Skeletal muscle tissue (tissue), 4 donors: ENCODE results near the gene CES3. TPM values are rescaled to one million over a fixed set of nuclear protein-coding genes. Genes with fewer than 3 reads are reported as not detected.

Source experiments
- H3K27ac ChIP-seq: one replicate; pipeline ENCODE4 v1.7.0; 2013; ENCODE audit warnings: mild to moderate bottlenecking, low read depth, low read length, inconsistent platforms
- H3K27me3 ChIP-seq, 3 donors: one replicate each; pipeline ENCODE4 v1.7.0; 2013; ENCODE audit warnings: low read length in 3 of 3; ENCODE audit not compliant: control insufficient read depth in 3 of 3, insufficient read depth in 3 of 3
- H3K36me3 ChIP-seq, 3 donors: one replicate each; pipeline ENCODE4 v1.7.0; 2013; ENCODE audit warnings: low read length in 3 of 3; ENCODE audit not compliant: control insufficient read depth in 3 of 3, insufficient read depth in 3 of 3
- H3K4me1 ChIP-seq, 3 donors: one replicate each; pipeline ENCODE4 v1.7.0; 2013; ENCODE audit warnings: low read length in 3 of 3, mild to moderate bottlenecking in 3 of 3; ENCODE audit not compliant: control insufficient read depth in 3 of 3, insufficient read depth in 3 of 3
- H3K4me3 ChIP-seq, 3 donors: one replicate each; pipeline ENCODE4 v1.7.0; 2013; ENCODE audit warnings: low read length in 3 of 3
- H3K9ac ChIP-seq, 3 donors: one replicate each; pipeline ENCODE4 v1.7.0; 2013; ENCODE audit warnings: low read length in 3 of 3, mild to moderate bottlenecking in 3 of 3, moderate library complexity in 2 of 3, low read depth in 1 of 3
- H3K9me3 ChIP-seq, 3 donors: one replicate each; pipeline ENCODE4 v1.7.0; 2013; ENCODE audit warnings: low read length in 3 of 3; ENCODE audit not compliant: control insufficient read depth in 3 of 3
- total RNA-seq: library from RNA; depleted of rRNA; stranded (reverse); fragments of >200 nt; gene quantifications from one replicate; pipeline ENCODE4 v1.2.3, GENCODE V29; 2014
- donor health status: Osteomylitis.

Gene CES3
- total RNA-seq, 1 donor from 2014 or later = 0.52 TPM

- Histone ChIP-seq H3K9me3 (no peaks in the 10 kb centered on the region), H3K27ac (no peak overlapping the region), H3K9ac (no peak overlapping the region), H3K4me1 (peaks cover 12 to 17% (median 15%) of the 10 kb centered on the region in 3 donors), H3K36me3 (no peaks in the 10 kb centered on the region), H3K4me3 (no peak overlapping the region), H3K27me3 (peaks cover 0 to 5% (median 2%) of the 10 kb centered on the region in 3 donors)
Observed at GRCh38 chr16:67011274-67011673, 50.2 kb downstream of the CES3 start.

- Histone ChIP-seq H3K4me1 (peaks cover 12 to 17% (median 15%) of the 10 kb centered on the region in 3 donors), H3K9me3 (no peaks in the 10 kb centered on the region), H3K9ac (peak overlapping the region in 2 of 3 donors; percentile 27 to 76), H3K36me3 (no peaks in the 10 kb centered on the region), H3K4me3 (peak overlapping the region; percentile 49 to 65 (median 51)), H3K27me3 (peaks cover 0 to 5% (median 2%) of the 10 kb centered on the region in 3 donors), H3K27ac (no peak overlapping the region)
Observed at GRCh38 chr16:67013233-67013822, 52.3 kb downstream of the CES3 start.

- Histone ChIP-seq H3K27ac (no peak overlapping the region), H3K9me3 (no peaks in the 10 kb centered on the region), H3K9ac (peak overlapping the region; percentile 46 to 76 (median 57)), H3K27me3 (peaks cover 0 to 5% (median 2%) of the 10 kb centered on the region in 3 donors), H3K4me3 (peak overlapping the region; percentile 49 to 65 (median 51)), H3K4me1 (peaks cover 12 to 17% (median 15%) of the 10 kb centered on the region in 3 donors), H3K36me3 (no peaks in the 10 kb centered on the region)
Observed at GRCh38 chr16:67013823-67014633, 53.0 kb downstream of the CES3 start.

GRCh38 chr16:67014634-67015312 is 53.7 kb downstream of the CES3 start:
- Histone ChIP-seq H3K9ac (peak overlapping the region in 2 of 3 donors; percentile 57 to 76), H3K9me3 (no peaks in the 10 kb centered on the region), H3K4me1 (peaks cover 12 to 17% (median 15%) of the 10 kb centered on the region in 3 donors), H3K4me3 (peak overlapping the region in 2 of 3 donors; percentile 38 to 65), H3K36me3 (no peaks in the 10 kb centered on the region), H3K27ac (no peak overlapping the region), H3K27me3 (peaks cover 0 to 5% (median 2%) of the 10 kb centered on the region in 3 donors)

GRCh38 chr16:67015313-67015731 is 54.3 kb downstream of the CES3 start:
- Histone ChIP-seq H3K9ac (no peak overlapping the region), H3K27ac (no peak overlapping the region), H3K36me3 (no peaks in the 10 kb centered on the region), H3K9me3 (no peaks in the 10 kb centered on the region), H3K4me3 (no peak overlapping the region), H3K4me1 (peaks cover 12 to 17% (median 15%) of the 10 kb centered on the region in 3 donors), H3K27me3 (peaks cover 0 to 5% (median 2%) of the 10 kb centered on the region in 3 donors)

- H3K4me3 ChIP-seq = no peak overlapping the region
- H3K27me3 ChIP-seq = peaks cover 0 to 5% (median 2%) of the 10 kb centered on the region in 3 donors
- no peaks in the 10 kb centered on the region for H3K36me3 ChIP-seq
- H3K27ac ChIP-seq = no peak overlapping the region
- H3K9me3 ChIP-seq = no peaks in the 10 kb centered on the region
- no peak overlapping the region for H3K9ac ChIP-seq
- H3K4me1 ChIP-seq = peaks cover 12 to 17% (median 15%) of the 10 kb centered on the region in 3 donors
Observed at GRCh38 chr16:67016143-67016542, 55.1 kb downstream of the CES3 start.

- Histone ChIP-seq H3K36me3 (no peaks in the 10 kb centered on the region), H3K27ac (no peak overlapping the region), H3K27me3 (peaks cover 0 to 5% (median 2%) of the 10 kb centered on the region in 3 donors), H3K4me3 (no peak overlapping the region), H3K4me1 (peaks cover 12 to 17% (median 15%) of the 10 kb centered on the region in 3 donors), H3K9ac (no peak overlapping the region), H3K9me3 (no peaks in the 10 kb centered on the region)
Observed at GRCh38 chr16:67016681-67017420, 55.8 kb downstream of the CES3 start.

GRCh38 chr16:67017421-67017750 is 56.3 kb downstream of the CES3 start:
- H3K36me3 ChIP-seq = no peaks in the 10 kb centered on the region
- no peak overlapping the region for H3K27ac ChIP-seq
- no peaks in the 10 kb centered on the region for H3K9me3 ChIP-seq
- H3K27me3 ChIP-seq = peaks cover 0 to 5% (median 2%) of the 10 kb centered on the region in 3 donors
- H3K9ac ChIP-seq = no peak overlapping the region
- no peak overlapping the region for H3K4me3 ChIP-seq
- H3K4me1 ChIP-seq = peaks cover 12 to 17% (median 15%) of the 10 kb centered on the region in 3 donors

GRCh38 chr16:67017810-67018488 is 56.9 kb downstream of the CES3 start:
- no peak overlapping the region for H3K27ac ChIP-seq
- peaks cover 0 to 5% (median 2%) of the 10 kb centered on the region in 3 donors for H3K27me3 ChIP-seq
- H3K36me3 ChIP-seq = no peaks in the 10 kb centered on the region
- peaks cover 12 to 17% (median 15%) of the 10 kb centered on the region in 3 donors for H3K4me1 ChIP-seq
- H3K9ac ChIP-seq = no peak overlapping the region
- H3K9me3 ChIP-seq = no peaks in the 10 kb centered on the region
- no peak overlapping the region for H3K4me3 ChIP-seq
